Endothelial cell of umbilical vein (primary cell): ENCODE results near the gene CEP104. TPM values are rescaled to one million over a fixed set of nuclear protein-coding genes. Genes with fewer than 3 reads are reported as not detected.

Source experiments
- BruUV-seq: library from RNA; stranded (reverse); fragments of 400-500 nt; replicated peaks from 2 replicates; lab custom pipeline; 2021; lab: Mats Ljungman, UMichigan
- CTCF ChIA-PET: fragments of 300-600, 350-600 bp; sonication (Branson Sonifier 250); formaldehyde crosslinking; loops from one replicate; lab custom pipeline; 2021; ENCODE audit warnings: antibody characterized with exemption, inconsistent platforms; lab: Charles Lee
- POLR2A ChIA-PET: fragments of 300-600, 350-600 bp; sonication (Branson Sonifier 250); formaldehyde crosslinking; loops from one replicate; lab custom pipeline; 2021; ENCODE audit warnings: antibody characterized with exemption, inconsistent platforms; lab: Charles Lee
- DNase-seq: peaks from one replicate; pipeline ENCODE4 v3.0.0-alpha.2; 2011; ENCODE audit warnings: low read depth, low spot score
- FAIRE-seq: peaks from 2 replicates; lab custom pipeline; 2011; peaks lifted over from hg19 to GRCh38; lab: Jason Lieb, UNC
- H2AFZ ChIP-seq: 2 replicates; pipeline ENCODE4 v1.6.0; 2012; ENCODE audit warnings: low read depth, low read length, control low read depth, inconsistent platforms
- H3K27ac ChIP-seq: 2 replicates; pipeline ENCODE4 v1.5.1; 2011; ENCODE audit warnings: low read depth, mild to moderate bottlenecking, control low read depth, low read length, moderate library complexity; ENCODE audit not compliant: insufficient read depth
- H3K27me3 ChIP-seq, 2 experiments: 2 replicates each; pipeline versions ENCODE4 v1.6.0 to v1.6.1; 2011; ENCODE audit warnings: low read length in 2 of 2, mixed read lengths in 1 of 2; ENCODE audit not compliant: control insufficient read depth in 2 of 2, insufficient read depth in 2 of 2
- H3K36me3 ChIP-seq, 2 experiments: 2 replicates in 1 of 2; 3 replicates in 1 of 2; pipeline ENCODE4 v1.5.1; 2011; ENCODE audit warnings: low read length in 2 of 2, mild to moderate bottlenecking in 1 of 2, moderate library complexity in 1 of 2; ENCODE audit not compliant: control insufficient read depth in 2 of 2, insufficient read depth in 2 of 2; ENCODE audit errors: extremely low read depth in 1 of 2
- H3K4me1 ChIP-seq: 3 replicates; pipeline ENCODE4 v1.5.1; 2011; ENCODE audit warnings: mild to moderate bottlenecking, low read length; ENCODE audit not compliant: control insufficient read depth, insufficient read depth; ENCODE audit errors: extremely low read depth
- H3K4me2 ChIP-seq: 2 replicates; pipeline ENCODE4 v1.6.1; 2011; ENCODE audit warnings: low read length, control low read depth, mixed read lengths; ENCODE audit not compliant: insufficient read depth
- H3K4me3 ChIP-seq, 3 experiments: fragments of 200-600 bp in 1 of 3; sonication (generic), shearing (Covaris generic) in 1 of 3; replicated peaks in 1 of 3; 2 replicates each; pipeline ENCODE4 v1.5.1; 2011 to 2016; ENCODE audit warnings: control low read depth in 3 of 3, low read length in 3 of 3, mild to moderate bottlenecking in 2 of 3, inconsistent platforms in 1 of 3, low read depth in 1 of 3, moderate library complexity in 1 of 3; ENCODE audit not compliant: insufficient read depth in 1 of 3
- H3K79me2 ChIP-seq: 2 replicates; pipeline ENCODE4 v1.6.0; 2012; ENCODE audit warnings: low read length, inconsistent platforms; ENCODE audit not compliant: control insufficient read depth, insufficient read depth
- H3K9ac ChIP-seq: replicated peaks from 2 replicates; pipeline ENCODE3; 2011; ENCODE audit warnings: low read length, control low read depth; ENCODE audit not compliant: insufficient read depth; ENCODE audit errors: extremely low read depth
- H3K9me1 ChIP-seq: replicated peaks from 3 replicates; pipeline ENCODE4 v1.6.0; 2011; ENCODE audit warnings: mild to moderate bottlenecking, low read length; ENCODE audit not compliant: control insufficient read depth, insufficient read depth; ENCODE audit errors: extremely low read depth
- H3K9me3 ChIP-seq: replicated peaks from 2 replicates; pipeline ENCODE4 v1.5.1; 2012; ENCODE audit warnings: low read length, inconsistent platforms; ENCODE audit not compliant: control insufficient read depth, insufficient read depth
- H4K20me1 ChIP-seq: replicated peaks from 2 replicates; pipeline ENCODE3; 2011; ENCODE audit warnings: mild to moderate bottlenecking, low read length; ENCODE audit not compliant: control insufficient read depth, insufficient read depth; ENCODE audit errors: extremely low read depth
- FOS ChIP-seq: IDR thresholded peaks from 2 replicates; pipeline ENCODE4 v1.6.1; 2011; ENCODE audit warnings: mild to moderate bottlenecking, low read length, moderate library complexity, borderline replicate concordance; ENCODE audit not compliant: insufficient read depth
- POLR2AphosphoS5 ChIP-seq: IDR thresholded peaks from 2 replicates; pipeline ENCODE4 v1.6.1; 2012; ENCODE audit warnings: low read depth, mild to moderate bottlenecking, control low read depth, low read length, moderate library complexity; ENCODE audit not compliant: insufficient read depth
- dilution Hi-C: fragments of 300-500 bp; cut with MboI; formaldehyde crosslinking; loops from one replicate; pipeline ENCODE4 v1.15.0; 2019; ENCODE audit warnings: low sequenced_read_pairs; ENCODE audit not compliant: extremely low pct_ligation_motif_present
- intact Hi-C: fragments of 100-400 bp; cut with micrococcal nuclease; formaldehyde crosslinking; loops from one replicate; pipeline ENCODE4 v1.10.0; 2022
- polyA plus RNA-seq, 4 experiments: library from polyadenylated mRNA; depleted of rRNA in 3 of 4; stranded (reverse) in 3 of 4; unstranded in 1 of 4; fragments of >200 nt; gene quantifications; 2 replicates each; pipeline versions ENCODE4 v1.2.1 to v1.2.3, GENCODE V29; 2011 to 2012; ENCODE audit warnings: missing spikeins in 1 of 4
- total RNA-seq: library from RNA; stranded (reverse); gene quantifications from 2 replicates; pipeline ENCODE4 v1.2.3, GENCODE V29; 2021
- TF ChIP-seq, protein P1 (sequence below), 2 donors: IDR thresholded peaks; 1 replicate in 1 of 2; 2 replicates in 1 of 2; pipeline ENCODE4 v1.5.1; 2011; ENCODE audit warnings: low read length in 2 of 2, mild to moderate bottlenecking in 2 of 2, moderate library complexity in 2 of 2, control low read depth in 1 of 2, inconsistent platforms in 1 of 2, low read depth in 1 of 2; ENCODE audit not compliant: insufficient read depth in 1 of 2; ENCODE audit errors: extremely low read depth in 1 of 2

Gene CEP104
- total and polyA plus RNA-seq, 2 donors (not counting 3 experiments of a cell fraction or from before 2014, with no cell fraction given) = 12.4 to 43.0 TPM

GRCh38 chr1:3891329-3891865, 34.4 kb upstream of the CEP104 start:
- BruUV-seq = no TSS peak
- Histone ChIP-seq H3K27ac (no peak overlapping the region), H3K79me2 (peaks cover 30% of the 10 kb centered on the region), H3K4me2 (no peak overlapping the region), H3K9me3 (no peaks in the 10 kb centered on the region), H3K4me1 (no peaks in the 10 kb centered on the region), H3K36me3 (peaks cover 8 to 22% of the 10 kb centered on the region in 2 experiments), H3K27me3 (no peaks in the 10 kb centered on the region), H3K9ac (no peak overlapping the region), H3K4me3 (no peak overlapping the region), H3K9me1 (no peaks in the 10 kb centered on the region), H4K20me1 (no peaks in the 10 kb centered on the region), H2AFZ (no peak overlapping the region)
- intact Hi-C loops = no loop called here
- no peak for FAIRE-seq
- no peak for DNase-seq
- CTCF ChIA-PET = interaction anchor here (1.0 kb wide), 1 partner anchor 11 kb away, joined by 3 read pairs; no protein-coding TSS in a partner anchor
- dilution Hi-C loops = no loop called here
- no peak for TF ChIP-seq POLR2AphosphoS5
- TF ChIP-seq FOS = no peak
- TF ChIP-seq, protein P1, sequence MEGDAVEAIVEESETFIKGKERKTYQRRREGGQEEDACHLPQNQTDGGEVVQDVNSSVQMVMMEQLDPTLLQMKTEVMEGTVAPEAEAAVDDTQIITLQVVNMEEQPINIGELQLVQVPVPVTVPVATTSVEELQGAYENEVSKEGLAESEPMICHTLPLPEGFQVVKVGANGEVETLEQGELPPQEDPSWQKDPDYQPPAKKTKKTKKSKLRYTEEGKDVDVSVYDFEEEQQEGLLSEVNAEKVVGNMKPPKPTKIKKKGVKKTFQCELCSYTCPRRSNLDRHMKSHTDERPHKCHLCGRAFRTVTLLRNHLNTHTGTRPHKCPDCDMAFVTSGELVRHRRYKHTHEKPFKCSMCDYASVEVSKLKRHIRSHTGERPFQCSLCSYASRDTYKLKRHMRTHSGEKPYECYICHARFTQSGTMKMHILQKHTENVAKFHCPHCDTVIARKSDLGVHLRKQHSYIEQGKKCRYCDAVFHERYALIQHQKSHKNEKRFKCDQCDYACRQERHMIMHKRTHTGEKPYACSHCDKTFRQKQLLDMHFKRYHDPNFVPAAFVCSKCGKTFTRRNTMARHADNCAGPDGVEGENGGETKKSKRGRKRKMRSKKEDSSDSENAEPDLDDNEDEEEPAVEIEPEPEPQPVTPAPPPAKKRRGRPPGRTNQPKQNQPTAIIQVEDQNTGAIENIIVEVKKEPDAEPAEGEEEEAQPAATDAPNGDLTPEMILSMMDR (IDR thresholded peaks at IDR 0.05; ENCODE audit: extremely low read depth in 1 of 2, insufficient read depth in 1 of 2, low read depth in 1 of 2, low read length in 2 of 2) = no peak
- POLR2A ChIA-PET = no interaction called here
